Amygdala (tissue), 56 donors: ENCODE measurements around the gene HOXD8.
A peak's percentile ranks its signal among the peaks of the same experiment; 100 is the strongest.

ENCODE experiments used
- DNase-seq, 56 donors: peaks; one replicate each; lab custom pipeline; 2025; lab: John Stamatoyannopoulos, UW

HOXD8 gene

GRCh38 chr2:176101216-176101830 is 28.2 kb upstream of the HOXD8 start:
- no peak for DNase-seq

- no peak for DNase-seq
Observed at GRCh38 chr2:176101842-176102241, 27.7 kb upstream of the HOXD8 start.

GRCh38 chr2:176102309-176102866 is 27.1 kb upstream of the HOXD8 start:
- DNase-seq = no peak

- no peak for DNase-seq
Observed at GRCh38 chr2:176103194-176103593, 26.3 kb upstream of the HOXD8 start.

GRCh38 chr2:176103742-176104315 is 25.7 kb upstream of the HOXD8 start:
- no peak for DNase-seq

GRCh38 chr2:176104316-176105077 is 25.0 kb upstream of the HOXD8 start:
- DNase-seq = no peak

- no peak for DNase-seq
Observed at GRCh38 chr2:176105078-176105729, 24.3 kb upstream of the HOXD8 start.

- no peak for DNase-seq
Observed at GRCh38 chr2:176105730-176106580, 23.6 kb upstream of the HOXD8 start.

GRCh38 chr2:176106581-176107539 is 22.6 kb upstream of the HOXD8 start, which contains the start of gene HOXD11:
HOXD11 (plus strand) TSS chr2:176107280; CDS start chr2:176107356, 76 bp downstream.
- DNase-seq = no peak

- DNase-seq = no peak
Observed at GRCh38 chr2:176107731-176108181, 21.7 kb upstream of the HOXD8 start.

GRCh38 chr2:176109192-176109901 is 20.2 kb upstream of the HOXD8 start:
- no peak for DNase-seq

- no peak for DNase-seq
Observed at GRCh38 chr2:176109946-176110345, 19.6 kb upstream of the HOXD8 start.

- no peak for DNase-seq
Observed at GRCh38 chr2:176110415-176111308, 18.8 kb upstream of the HOXD8 start.

- peak in 1 of 56 donors; percentile 3 for DNase-seq
Observed at GRCh38 chr2:176111309-176111663, 18.2 kb upstream of the HOXD8 start.

GRCh38 chr2:176111846-176112374 is 17.6 kb upstream of the HOXD8 start:
- no peak for DNase-seq

GRCh38 chr2:176112375-176113302 is 16.9 kb upstream of the HOXD8 start:
- no peak for DNase-seq
